HL-60 (cell line): ENCODE measurements around the gene OR52B2.

ENCODE experiments used
- DNase-seq, 2 experiments: peaks; one replicate each; pipeline ENCODE4 v3.0.0-alpha.2; 2010 to 2020; ENCODE audit warnings: low read depth in 1 of 2, low spot score in 1 of 2
- H3K27ac ChIP-seq: fragments of 250-450 bp; sonication (Bioruptor Pico); replicated peaks from 2 replicates; pipeline ENCODE4 v1.5.1; 2020; ENCODE audit warnings: mild to moderate bottlenecking, moderate library complexity
- H3K27me3 ChIP-seq: fragments of 250-450 bp; sonication (Bioruptor Pico); 2 replicates; pipeline ENCODE4 v1.5.1; 2021; ENCODE audit warnings: mild to moderate bottlenecking, moderate library complexity; ENCODE audit not compliant: insufficient read depth, poor library complexity, severe bottlenecking
- H3K4me3 ChIP-seq: replicated peaks from 2 replicates; pipeline ENCODE4 v1.5.1; 2011; ENCODE audit warnings: mild to moderate bottlenecking, control low read depth, low read length; ENCODE audit not compliant: insufficient read depth
- GABPA ChIP-seq: IDR thresholded peaks from 2 replicates; pipeline ENCODE4 v1.6.1; 2012; ENCODE audit warnings: low read depth
- POLR2AphosphoS5 ChIP-seq: IDR thresholded peaks from 2 replicates; pipeline ENCODE4 v1.6.1; 2012; ENCODE audit warnings: low read depth
- REST ChIP-seq: IDR thresholded peaks from 2 replicates; pipeline ENCODE4 v1.6.1; 2012; ENCODE audit warnings: low read depth; ENCODE audit not compliant: insufficient replicate concordance
- SPI1 ChIP-seq: IDR thresholded peaks from 2 replicates; pipeline ENCODE4 v1.6.1; 2012; ENCODE audit warnings: low read depth, mild to moderate bottlenecking, borderline replicate concordance
- long read RNA-seq: library from polyadenylated mRNA; unstranded; transcript quantifications from one replicate; pipeline ENCODE4 v2.0.0, GENCODE V29; 2020
- TF ChIP-seq, protein P1 (sequence below): IDR thresholded peaks from one replicate; pipeline ENCODE4 v1.5.1; 2011; ENCODE audit warnings: low read length, control low read depth, inconsistent platforms; ENCODE audit not compliant: insufficient read depth

Gene OR52B2
- long read RNA-seq, result 0 reads

DNA sequence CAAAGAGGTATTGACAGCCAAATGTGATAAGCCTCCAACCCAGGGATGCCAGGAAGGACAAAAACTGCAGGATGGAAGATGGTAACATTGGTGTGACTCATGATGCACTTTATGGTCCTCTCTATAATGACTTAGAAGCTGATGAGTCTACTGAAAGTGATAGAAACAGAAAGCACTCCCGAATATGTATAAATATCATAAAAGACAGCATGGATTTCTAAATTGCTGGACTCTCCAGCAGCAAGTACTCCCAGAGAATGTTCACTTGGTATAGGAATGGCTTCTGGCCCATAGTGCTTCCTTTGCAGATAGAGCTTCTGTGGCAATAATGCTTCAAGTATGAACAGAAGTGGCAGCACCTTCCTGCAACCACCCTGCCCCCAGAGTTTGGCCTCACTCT, at the start of gene OR52B2:
TSS of gene OR52B2 (minus strand) at position 101 of the 400 bp plus-strand sequence. CDS start at position 101, 0 bp downstream.
- TF ChIP-seq GABPA, result no peak
- TF ChIP-seq, protein P1, sequence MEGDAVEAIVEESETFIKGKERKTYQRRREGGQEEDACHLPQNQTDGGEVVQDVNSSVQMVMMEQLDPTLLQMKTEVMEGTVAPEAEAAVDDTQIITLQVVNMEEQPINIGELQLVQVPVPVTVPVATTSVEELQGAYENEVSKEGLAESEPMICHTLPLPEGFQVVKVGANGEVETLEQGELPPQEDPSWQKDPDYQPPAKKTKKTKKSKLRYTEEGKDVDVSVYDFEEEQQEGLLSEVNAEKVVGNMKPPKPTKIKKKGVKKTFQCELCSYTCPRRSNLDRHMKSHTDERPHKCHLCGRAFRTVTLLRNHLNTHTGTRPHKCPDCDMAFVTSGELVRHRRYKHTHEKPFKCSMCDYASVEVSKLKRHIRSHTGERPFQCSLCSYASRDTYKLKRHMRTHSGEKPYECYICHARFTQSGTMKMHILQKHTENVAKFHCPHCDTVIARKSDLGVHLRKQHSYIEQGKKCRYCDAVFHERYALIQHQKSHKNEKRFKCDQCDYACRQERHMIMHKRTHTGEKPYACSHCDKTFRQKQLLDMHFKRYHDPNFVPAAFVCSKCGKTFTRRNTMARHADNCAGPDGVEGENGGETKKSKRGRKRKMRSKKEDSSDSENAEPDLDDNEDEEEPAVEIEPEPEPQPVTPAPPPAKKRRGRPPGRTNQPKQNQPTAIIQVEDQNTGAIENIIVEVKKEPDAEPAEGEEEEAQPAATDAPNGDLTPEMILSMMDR, result no peak
- no peak for TF ChIP-seq REST
- TF ChIP-seq SPI1, result no peak
- TF ChIP-seq POLR2AphosphoS5, result no peak
- no peak within 1 kb of the TSS for H3K4me3 ChIP-seq
- H3K27ac ChIP-seq, result no peak within 1 kb of the TSS
- H3K27me3 ChIP-seq, result no peaks in the 10 kb centered on the region
- no peak for DNase-seq

DNA sequence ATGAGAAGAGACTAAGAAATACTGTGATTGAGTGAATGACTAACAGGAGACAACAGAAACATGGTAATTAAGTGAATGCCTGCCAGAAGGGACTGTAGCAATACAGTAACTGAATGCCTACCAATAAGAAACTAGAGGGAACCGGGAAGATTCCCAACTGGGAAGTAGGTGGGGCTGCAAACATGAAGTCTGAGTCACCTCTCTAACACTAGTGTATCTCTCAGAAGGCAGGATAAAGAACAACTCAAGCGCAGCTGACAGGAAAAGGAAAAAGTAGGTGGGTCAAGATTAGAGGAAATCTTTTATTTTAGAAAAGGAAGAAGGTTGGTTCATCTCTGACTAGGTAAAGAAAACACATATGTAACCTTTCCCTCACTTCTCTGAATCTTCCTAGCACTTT, 49.2 kb upstream of the OR52B2 start:
- DNase-seq, result no peak
- no peak overlapping the region for H3K27ac ChIP-seq

GRCh38 chr11:6217722-6218121, 47.6 kb upstream of the OR52B2 start:
- H3K4me3 ChIP-seq, result no peak overlapping the region
- H3K27ac ChIP-seq, result no peak overlapping the region
- TF ChIP-seq POLR2AphosphoS5, result no peak
- TF ChIP-seq SPI1, result no peak
- TF ChIP-seq GABPA, result no peak
- no peak for TF ChIP-seq REST
- TF ChIP-seq, protein P1, result no peak
- no peaks in the 10 kb centered on the region for H3K27me3 ChIP-seq
- DNase-seq, result no peak

More for the DNA sequence above, 49.2 kb upstream of the OR52B2 start:
- no peak overlapping the region for H3K4me3 ChIP-seq
- H3K27me3 ChIP-seq, result no peaks in the 10 kb centered on the region
- no peak for TF ChIP-seq SPI1
- TF ChIP-seq, protein P1, result no peak
- no peak for TF ChIP-seq POLR2AphosphoS5
- no peak for TF ChIP-seq REST
- TF ChIP-seq GABPA, result no peak
